CD14-positive monocyte (primary cell): Measurements from ENCODE around the gene MYO19. TPM values are rescaled to one million over a fixed set of nuclear protein-coding genes. Genes with fewer than 3 reads are reported as not detected.

Experiments used
- DNase-seq, 3 donors: peaks; one replicate each; pipeline ENCODE4 v3.0.0-alpha.2; 2011 to 2022
- H2AFZ ChIP-seq: 2 replicates; pipeline ENCODE4 v1.6.0; 2012; ENCODE audit warnings: mild to moderate bottlenecking, low read depth, low read length, inconsistent platforms; ENCODE audit not compliant: insufficient read depth, poor library complexity, severe bottlenecking
- H3K27ac ChIP-seq, 2 donors: 1 replicate in 1 of 2; 2 replicates in 1 of 2; pipeline ENCODE4 v1.5.1; 2012 to 2013; ENCODE audit warnings: low read length in 2 of 2, control low read depth in 1 of 2, inconsistent platforms in 1 of 2, low read depth in 1 of 2, mild to moderate bottlenecking in 1 of 2
- H3K27me3 ChIP-seq, 2 donors: one replicate each; pipeline versions ENCODE4 v1.6.0 to v1.6.1; 2011 to 2013; ENCODE audit warnings: low read length in 2 of 2; ENCODE audit not compliant: control insufficient read depth in 2 of 2, insufficient read depth in 2 of 2
- H3K36me3 ChIP-seq, 2 donors: replicated peaks in 1 of 2; 1 replicate in 1 of 2; 2 replicates in 1 of 2; pipeline versions ENCODE4 v1.5.1 to v1.6.1; 2012 to 2013; ENCODE audit warnings: low read length in 2 of 2, control low read depth in 1 of 2, inconsistent platforms in 1 of 2, mild to moderate bottlenecking in 1 of 2; ENCODE audit not compliant: insufficient read depth in 2 of 2, control insufficient read depth in 1 of 2
- H3K4me1 ChIP-seq, 2 donors: 1 replicate in 1 of 2; 2 replicates in 1 of 2; pipeline versions ENCODE4 v1.5.1 to v1.6.1; 2012 to 2013; ENCODE audit warnings: low read length in 2 of 2, control low read depth in 1 of 2, inconsistent platforms in 1 of 2, mild to moderate bottlenecking in 1 of 2, moderate library complexity in 1 of 2; ENCODE audit not compliant: insufficient read depth in 2 of 2, control insufficient read depth in 1 of 2
- H3K4me2 ChIP-seq: replicated peaks from 2 replicates; pipeline ENCODE3; 2012; ENCODE audit warnings: low read length, moderate library complexity, mild to moderate bottlenecking; ENCODE audit not compliant: poor library complexity, severe bottlenecking; ENCODE audit errors: extremely low read depth
- H3K4me3 ChIP-seq, 3 experiments: fragments of 200-600 bp in 1 of 3; sonication (generic) in 1 of 3; replicated peaks in 1 of 3; 1 replicate in 2 of 3; 2 replicates in 1 of 3; pipeline ENCODE4 v1.5.1; 2011 to 2013; ENCODE audit warnings: low read length in 3 of 3, mild to moderate bottlenecking in 3 of 3, control low read depth in 2 of 3, low read depth in 2 of 3, inconsistent platforms in 1 of 3, moderate library complexity in 1 of 3
- H3K79me2 ChIP-seq: 2 replicates; pipeline ENCODE4 v1.6.0; 2012; ENCODE audit warnings: mild to moderate bottlenecking, control low read depth, inconsistent platforms, low read length, moderate library complexity; ENCODE audit not compliant: insufficient read depth
- H3K9ac ChIP-seq: 2 replicates; pipeline ENCODE4 v1.6.0; 2017; ENCODE audit warnings: low read length, mild to moderate bottlenecking; ENCODE audit not compliant: insufficient read depth, poor library complexity, severe bottlenecking
- H3K9me3 ChIP-seq, 2 donors: replicated peaks in 1 of 2; 1 replicate in 1 of 2; 2 replicates in 1 of 2; pipeline versions ENCODE4 v1.5.1 to v1.6.1; 2012 to 2013; ENCODE audit warnings: low read length in 2 of 2, control low read depth in 1 of 2; ENCODE audit not compliant: control insufficient read depth in 1 of 2, insufficient read depth in 1 of 2
- H4K20me1 ChIP-seq: 2 replicates; pipeline ENCODE4 v1.6.0; 2012; ENCODE audit warnings: mild to moderate bottlenecking, low read length, control low read depth, moderate library complexity; ENCODE audit not compliant: insufficient read depth
- H3K27ac Mint-ChIP-seq, 7 donors: one replicate each; pipeline ENCODE4 v1.8.0; 2020; ENCODE audit warnings: mild to moderate bottlenecking in 7 of 7, mixed read lengths in 7 of 7, moderate library complexity in 6 of 7, inconsistent platforms in 2 of 7
- H3K27me3 Mint-ChIP-seq, 3 donors: one replicate each; pipeline ENCODE4 v1.8.0; 2021 to 2022; ENCODE audit warnings: low read depth in 3 of 3, mild to moderate bottlenecking in 3 of 3, mixed read lengths in 3 of 3, moderate library complexity in 3 of 3, inconsistent platforms in 1 of 3
- H3K36me3 Mint-ChIP-seq, 2 donors: one replicate each; pipeline ENCODE4 v1.8.0; 2020; ENCODE audit warnings: mixed read lengths in 2 of 2, inconsistent platforms in 1 of 2, mild to moderate bottlenecking in 1 of 2
- H3K4me1 Mint-ChIP-seq: one replicate; pipeline ENCODE4 v1.8.0; 2020; ENCODE audit warnings: mild to moderate bottlenecking, mixed read lengths
- H3K4me3 Mint-ChIP-seq, 2 donors: one replicate each; pipeline ENCODE4 v1.8.0; 2020; ENCODE audit warnings: mild to moderate bottlenecking in 2 of 2, mixed read lengths in 2 of 2, moderate library complexity in 1 of 2
- H3K9me3 Mint-ChIP-seq, 7 donors: one replicate each; pipeline ENCODE4 v1.8.0; 2020 to 2022; ENCODE audit warnings: mixed read lengths in 7 of 7, mild to moderate bottlenecking in 6 of 7, moderate library complexity in 6 of 7, inconsistent platforms in 2 of 7
- WGBS: methylation state at CpG from one replicate; pipeline ENCODE4 v1.1.5; 2013; ENCODE audit warnings: missing lambda C conversion rate; ENCODE audit not compliant: insufficient coverage; 5-methylcytosine and 5-hydroxymethylcytosine counted together
- intact Hi-C, 2 donors: fragments of 100-400 bp; cut with micrococcal nuclease; formaldehyde crosslinking; loops; one replicate each; pipeline versions ENCODE4 v1.15.0 to v1.15.1; 2023
- polyA plus RNA-seq, 3 donors: library from polyadenylated mRNA; depleted of rRNA in 1 of 3; unstranded in 2 of 3; stranded (reverse) in 1 of 3; fragments of 300-500 nt in 2 of 3; fragments of >200 nt in 1 of 3; fragmentation: Illumina TruSeq in 2 of 3; gene quantifications; 1 replicate in 2 of 3; 2 replicates in 1 of 3; pipeline ENCODE4 v1.2.3, GENCODE V29; 2012 to 2021
- TF ChIP-seq, protein P1 (sequence below): fragments of 200-600 bp; IDR thresholded peaks from one replicate; pipeline ENCODE4 v1.8.0; 2022; ENCODE audit warnings: antibody characterized with exemption, mild to moderate bottlenecking

The MYO19 gene
- polyA plus RNA-seq, 3 donors = 1.2 to 51.3 (median 1.9) TPM

DNA sequence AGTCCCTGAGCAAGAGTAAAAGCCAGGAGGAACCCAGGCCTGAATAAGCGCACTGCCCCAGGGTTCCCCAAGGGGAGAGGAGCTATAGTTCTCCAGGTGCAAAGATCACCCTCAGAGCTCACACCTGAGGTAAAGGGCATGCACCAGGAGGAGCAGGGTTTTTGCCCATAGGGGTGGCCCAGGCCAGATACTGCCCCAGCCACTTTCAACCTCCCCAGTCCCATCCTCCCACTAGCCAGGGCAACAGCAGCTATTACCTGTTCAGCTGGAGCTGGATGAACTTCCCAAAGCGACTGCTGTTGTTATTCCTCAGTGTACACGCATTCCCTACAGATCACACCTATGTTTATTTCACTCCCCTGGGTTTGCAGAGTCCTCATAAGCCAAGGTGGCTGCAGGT lies 19.8 kb downstream of the MYO19 start:
- Mint-ChIP-seq H3K27me3 (peaks cover 0 to 4% (median 0%) of the 10 kb centered on the region in 3 donors), H3K36me3 (peaks cover 43 to 66% of the 10 kb centered on the region in 2 donors), H3K4me3 (no peak overlapping the region), H3K4me1 (no peaks in the 10 kb centered on the region), H3K9me3 (no peaks in the 10 kb centered on the region), H3K27ac (no peak overlapping the region)
- Histone ChIP-seq H3K4me2 (no peak overlapping the region), H3K9me3 (no peaks in the 10 kb centered on the region), H3K79me2 (no peaks in the 10 kb centered on the region), H3K4me3 (no peak overlapping the region), H4K20me1 (no peaks in the 10 kb centered on the region), H3K36me3 (peaks cover 16 to 72% of the 10 kb centered on the region in 2 donors), H2AFZ (no peak overlapping the region), H3K27me3 (no peaks in the 10 kb centered on the region), H3K4me1 (no peaks in the 10 kb centered on the region), H3K27ac (no peak overlapping the region), H3K9ac (no peak overlapping the region)
- intact Hi-C loops = no loop called here
- no peak for DNase-seq
- TF ChIP-seq, protein P1, sequence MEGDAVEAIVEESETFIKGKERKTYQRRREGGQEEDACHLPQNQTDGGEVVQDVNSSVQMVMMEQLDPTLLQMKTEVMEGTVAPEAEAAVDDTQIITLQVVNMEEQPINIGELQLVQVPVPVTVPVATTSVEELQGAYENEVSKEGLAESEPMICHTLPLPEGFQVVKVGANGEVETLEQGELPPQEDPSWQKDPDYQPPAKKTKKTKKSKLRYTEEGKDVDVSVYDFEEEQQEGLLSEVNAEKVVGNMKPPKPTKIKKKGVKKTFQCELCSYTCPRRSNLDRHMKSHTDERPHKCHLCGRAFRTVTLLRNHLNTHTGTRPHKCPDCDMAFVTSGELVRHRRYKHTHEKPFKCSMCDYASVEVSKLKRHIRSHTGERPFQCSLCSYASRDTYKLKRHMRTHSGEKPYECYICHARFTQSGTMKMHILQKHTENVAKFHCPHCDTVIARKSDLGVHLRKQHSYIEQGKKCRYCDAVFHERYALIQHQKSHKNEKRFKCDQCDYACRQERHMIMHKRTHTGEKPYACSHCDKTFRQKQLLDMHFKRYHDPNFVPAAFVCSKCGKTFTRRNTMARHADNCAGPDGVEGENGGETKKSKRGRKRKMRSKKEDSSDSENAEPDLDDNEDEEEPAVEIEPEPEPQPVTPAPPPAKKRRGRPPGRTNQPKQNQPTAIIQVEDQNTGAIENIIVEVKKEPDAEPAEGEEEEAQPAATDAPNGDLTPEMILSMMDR = no peak
- WGBS = 100% methylated on average over 1 of the region's 3 CpGs

DNA sequence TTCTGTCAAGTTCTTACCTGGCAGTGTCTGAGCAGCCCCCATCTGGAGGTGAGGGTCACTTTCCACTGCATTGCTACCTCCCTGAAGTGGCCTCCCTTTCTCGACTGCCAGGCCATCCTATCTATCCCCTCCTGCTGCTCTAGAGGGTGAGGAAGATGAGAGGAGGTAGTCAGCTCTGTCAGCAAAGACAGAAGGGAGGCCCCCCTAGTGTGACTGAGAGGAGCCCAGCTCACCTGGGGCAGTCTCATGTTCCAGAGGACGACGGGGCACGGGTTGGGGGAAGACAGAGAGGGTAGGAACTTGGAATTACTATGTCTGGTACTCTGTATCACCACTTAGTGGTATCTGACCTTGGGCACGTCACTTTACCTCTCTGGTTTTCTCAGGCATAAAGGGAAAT lies 22.0 kb downstream of the MYO19 start:
- Histone ChIP-seq H3K27me3 (no peaks in the 10 kb centered on the region), H3K4me3 (no peak overlapping the region), H2AFZ (no peak overlapping the region), H3K27ac (no peak overlapping the region), H3K4me1 (no peaks in the 10 kb centered on the region), H3K9me3 (no peaks in the 10 kb centered on the region), H3K36me3 (peaks cover 14 to 83% of the 10 kb centered on the region in 2 donors), H3K4me2 (no peak overlapping the region), H4K20me1 (no peaks in the 10 kb centered on the region), H3K79me2 (no peaks in the 10 kb centered on the region), H3K9ac (no peak overlapping the region)
- no CpG with 5 or more reads among the region's 5 CpGs for WGBS
- Mint-ChIP-seq H3K9me3 (no peaks in the 10 kb centered on the region), H3K36me3 (peaks cover 51 to 68% of the 10 kb centered on the region in 2 donors), H3K27me3 (peaks cover 0 to 4% (median 0%) of the 10 kb centered on the region in 3 donors), H3K27ac (peak overlapping the region in 2 of 7 donors; percentile 45 to 65), H3K4me1 (no peaks in the 10 kb centered on the region), H3K4me3 (no peak overlapping the region)
- DNase-seq = no peak
- intact Hi-C loops = no loop called here
- TF ChIP-seq, protein P1 = no peak
